Measurements from ENCODE around the gene NDUFS3.

- TF ChIP-seq ZSCAN16 (tag by site-specific recombination; IDR thresholded peaks at IDR 0.05) = no peak
- TF ChIP-seq, protein P1, sequence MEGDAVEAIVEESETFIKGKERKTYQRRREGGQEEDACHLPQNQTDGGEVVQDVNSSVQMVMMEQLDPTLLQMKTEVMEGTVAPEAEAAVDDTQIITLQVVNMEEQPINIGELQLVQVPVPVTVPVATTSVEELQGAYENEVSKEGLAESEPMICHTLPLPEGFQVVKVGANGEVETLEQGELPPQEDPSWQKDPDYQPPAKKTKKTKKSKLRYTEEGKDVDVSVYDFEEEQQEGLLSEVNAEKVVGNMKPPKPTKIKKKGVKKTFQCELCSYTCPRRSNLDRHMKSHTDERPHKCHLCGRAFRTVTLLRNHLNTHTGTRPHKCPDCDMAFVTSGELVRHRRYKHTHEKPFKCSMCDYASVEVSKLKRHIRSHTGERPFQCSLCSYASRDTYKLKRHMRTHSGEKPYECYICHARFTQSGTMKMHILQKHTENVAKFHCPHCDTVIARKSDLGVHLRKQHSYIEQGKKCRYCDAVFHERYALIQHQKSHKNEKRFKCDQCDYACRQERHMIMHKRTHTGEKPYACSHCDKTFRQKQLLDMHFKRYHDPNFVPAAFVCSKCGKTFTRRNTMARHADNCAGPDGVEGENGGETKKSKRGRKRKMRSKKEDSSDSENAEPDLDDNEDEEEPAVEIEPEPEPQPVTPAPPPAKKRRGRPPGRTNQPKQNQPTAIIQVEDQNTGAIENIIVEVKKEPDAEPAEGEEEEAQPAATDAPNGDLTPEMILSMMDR (tag by site-specific recombination; IDR thresholded peaks at IDR 0.05) = no peak
- no peak for TF ChIP-seq KLF7 (tag by site-specific recombination; IDR thresholded peaks at IDR 0.05; ENCODE audit: borderline replicate concordance)
- TF ChIP-seq, protein P2, sequence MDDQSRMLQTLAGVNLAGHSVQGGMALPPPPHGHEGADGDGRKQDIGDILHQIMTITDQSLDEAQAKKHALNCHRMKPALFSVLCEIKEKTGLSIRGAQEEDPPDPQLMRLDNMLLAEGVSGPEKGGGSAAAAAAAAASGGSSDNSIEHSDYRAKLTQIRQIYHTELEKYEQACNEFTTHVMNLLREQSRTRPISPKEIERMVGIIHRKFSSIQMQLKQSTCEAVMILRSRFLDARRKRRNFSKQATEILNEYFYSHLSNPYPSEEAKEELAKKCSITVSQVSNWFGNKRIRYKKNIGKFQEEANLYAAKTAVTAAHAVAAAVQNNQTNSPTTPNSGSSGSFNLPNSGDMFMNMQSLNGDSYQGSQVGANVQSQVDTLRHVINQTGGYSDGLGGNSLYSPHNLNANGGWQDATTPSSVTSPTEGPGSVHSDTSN (CRISPR knock-in tag; IDR thresholded peaks at IDR 0.05) = no peak
These were observed 24.4 kb downstream of the NDUFS3 start for GRCh38 chr11:47603295-47603694.

All from HEK293 (cell line).